Kidney glomerular epithelial cell (primary cell): ENCODE results near the gene BEAN1.

Experiments
- DNase-seq: peaks from one replicate; lab custom pipeline; 2025; lab: John Stamatoyannopoulos, UW

BEAN1 gene

DNA sequence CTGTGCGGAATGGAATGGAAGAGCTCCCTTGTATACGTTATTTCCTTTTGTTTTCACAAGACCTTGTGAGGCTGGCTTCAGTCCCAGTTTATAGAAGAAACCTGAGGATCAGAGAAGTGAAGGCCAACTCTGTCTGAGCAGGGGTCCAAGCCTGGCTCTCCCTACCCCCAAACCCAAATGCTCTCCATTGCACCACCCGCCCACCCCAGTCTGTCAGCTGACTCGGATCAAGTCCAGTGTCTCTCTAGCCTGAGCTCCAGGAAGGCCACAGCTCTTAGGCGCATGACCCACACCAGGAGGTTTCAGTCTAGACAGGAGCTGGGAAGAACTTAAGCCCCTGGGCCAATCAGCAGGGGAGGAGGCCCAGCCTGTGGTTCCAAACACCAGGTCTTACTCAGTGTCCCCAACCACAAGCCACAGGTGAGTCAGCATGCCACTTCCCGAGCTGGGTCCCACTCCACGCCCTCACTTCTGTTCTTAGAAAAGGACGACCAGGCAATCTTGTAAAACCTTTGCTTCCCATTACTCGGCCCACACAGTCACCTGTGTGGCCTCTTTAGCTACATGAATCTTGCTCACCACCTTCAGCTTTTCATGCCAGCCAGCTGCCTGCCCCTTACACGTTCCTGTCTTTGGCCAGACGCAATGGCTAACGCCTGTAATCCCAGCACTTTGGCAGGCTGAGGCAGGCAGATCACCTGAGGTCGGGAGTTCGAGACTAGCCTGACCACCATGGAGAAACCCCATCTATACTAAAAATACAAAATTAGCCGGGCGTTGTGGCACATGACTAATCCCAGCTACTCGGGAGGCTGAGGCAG, 95.1 kb downstream of the BEAN1 start:
- peak; percentile 36 for DNase-seq

DNA sequence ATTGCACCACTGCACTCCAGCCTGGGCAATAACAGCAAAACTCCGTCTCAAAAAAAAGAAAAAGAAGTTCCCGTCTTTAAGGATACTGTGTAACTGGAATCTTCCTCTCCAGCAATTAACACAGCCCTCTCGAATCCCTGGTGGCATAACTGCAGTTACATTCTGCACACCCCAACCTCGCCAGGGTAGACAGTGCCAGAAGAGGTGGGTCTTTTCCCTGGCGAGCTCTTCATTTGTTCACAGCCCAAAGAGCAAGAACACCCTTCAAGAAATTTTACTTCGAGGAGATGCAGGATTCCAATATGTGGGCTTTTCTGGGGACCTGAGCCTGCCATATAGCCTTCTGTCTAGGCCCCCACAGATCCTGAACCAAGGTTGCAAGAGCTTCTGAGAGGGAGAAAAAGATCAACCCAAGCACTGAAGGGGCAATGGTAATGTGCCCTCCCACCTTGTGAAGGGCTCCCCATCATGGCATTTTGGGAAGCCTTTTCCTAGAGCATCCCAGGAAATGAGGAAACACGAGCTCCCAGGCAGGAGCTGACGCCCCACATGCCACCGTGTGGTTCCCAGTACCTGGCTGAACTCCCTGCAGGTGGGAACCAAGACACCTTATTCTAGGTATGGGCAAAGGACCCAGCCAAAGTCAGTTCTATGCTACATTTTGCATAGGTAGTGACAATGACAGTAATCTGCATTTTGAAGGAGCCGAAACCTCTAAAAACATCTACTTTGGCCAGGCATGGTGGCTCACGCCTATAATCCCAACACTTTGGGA, 95.9 kb downstream of the BEAN1 start:
- no peak for DNase-seq

DNA sequence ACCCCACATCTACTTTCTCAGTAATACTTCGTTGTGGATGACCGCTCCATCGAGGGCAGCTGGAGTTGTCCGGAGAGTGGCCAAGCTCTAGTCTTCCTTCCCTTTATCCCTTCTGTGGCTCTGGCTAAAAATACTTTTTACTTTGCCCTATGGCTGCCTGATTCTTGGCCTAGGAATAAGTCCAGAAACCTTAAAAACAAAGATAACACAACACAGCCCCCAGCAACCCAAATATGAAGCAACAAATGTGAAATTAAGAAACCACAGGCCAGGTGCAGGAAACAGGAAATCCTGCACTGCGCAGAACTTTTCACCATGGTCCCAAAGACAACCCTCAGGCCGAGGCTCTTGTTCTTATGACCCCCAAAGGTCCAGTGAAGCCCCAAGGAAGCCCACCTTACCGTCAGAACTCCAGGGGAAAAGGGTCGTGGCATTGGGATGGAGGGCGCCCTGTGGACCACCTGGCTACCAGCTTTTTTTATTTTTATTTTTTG, 96.8 kb downstream of the BEAN1 start:
- no peak for DNase-seq

DNA sequence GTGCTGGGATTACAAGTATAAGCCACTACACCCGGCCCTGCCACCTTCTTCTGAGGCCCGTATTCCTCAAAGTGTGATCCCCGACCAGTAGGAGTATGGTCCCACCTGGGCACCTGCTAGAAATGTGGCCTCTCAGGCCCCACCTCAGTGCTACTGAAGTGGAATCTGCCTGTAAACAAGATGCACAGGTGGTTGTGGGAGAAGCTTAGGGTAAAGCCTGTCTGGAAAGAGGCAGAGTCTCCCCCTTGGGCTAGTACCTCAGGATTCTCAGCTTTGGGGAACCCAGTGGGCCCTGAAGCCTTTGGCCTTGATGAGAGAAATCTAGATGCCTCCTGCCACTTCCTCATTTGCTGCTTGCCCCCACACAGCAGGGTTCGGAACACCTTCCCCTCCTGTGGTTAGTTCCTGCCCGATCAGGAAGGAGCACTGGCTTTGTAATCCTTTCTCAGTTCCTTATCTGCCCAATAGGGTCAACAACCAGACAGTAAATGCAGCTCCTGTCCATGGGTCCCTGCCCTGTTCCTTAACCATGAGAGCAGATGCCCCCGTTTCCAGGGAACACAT, 97.6 kb downstream of the BEAN1 start:
- DNase-seq: no peak

DNA sequence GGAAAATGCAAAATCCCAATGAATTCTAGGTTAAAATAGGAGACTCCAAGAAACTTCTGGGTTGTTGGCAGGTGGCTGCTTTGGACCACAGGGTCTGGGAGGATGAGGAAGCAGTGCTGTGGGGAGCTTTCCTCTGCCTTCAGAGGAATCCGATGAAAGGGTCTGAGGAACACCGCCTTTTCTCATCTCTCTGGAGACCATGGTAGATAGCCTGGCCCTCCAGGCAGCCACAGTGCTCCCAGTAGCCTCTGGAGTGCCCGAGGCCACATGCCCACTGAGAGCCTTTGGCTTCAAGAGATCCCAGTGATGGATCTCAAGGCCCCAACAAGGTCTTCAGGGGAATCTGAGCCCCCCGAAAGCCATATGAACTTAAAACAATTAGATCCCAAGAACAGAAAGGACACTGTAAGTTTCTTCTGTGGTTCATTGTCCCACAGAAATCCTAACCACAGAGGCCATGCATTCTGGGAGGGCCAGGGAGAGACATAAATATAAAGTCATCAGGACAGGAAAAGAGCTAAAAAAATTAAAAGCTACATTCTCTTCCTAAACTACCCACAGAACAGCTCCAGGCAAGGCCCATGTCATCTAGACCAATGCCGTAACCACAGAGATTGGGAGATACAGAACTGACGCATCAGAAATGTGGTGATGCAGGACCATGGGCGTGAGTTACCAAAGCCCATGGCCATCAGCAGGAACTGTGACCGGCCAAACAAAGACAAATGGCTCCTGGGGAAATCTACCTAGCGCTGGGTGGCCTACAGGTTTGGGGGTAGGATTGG, 98.5 kb downstream of the BEAN1 start:
- no peak for DNase-seq

DNA sequence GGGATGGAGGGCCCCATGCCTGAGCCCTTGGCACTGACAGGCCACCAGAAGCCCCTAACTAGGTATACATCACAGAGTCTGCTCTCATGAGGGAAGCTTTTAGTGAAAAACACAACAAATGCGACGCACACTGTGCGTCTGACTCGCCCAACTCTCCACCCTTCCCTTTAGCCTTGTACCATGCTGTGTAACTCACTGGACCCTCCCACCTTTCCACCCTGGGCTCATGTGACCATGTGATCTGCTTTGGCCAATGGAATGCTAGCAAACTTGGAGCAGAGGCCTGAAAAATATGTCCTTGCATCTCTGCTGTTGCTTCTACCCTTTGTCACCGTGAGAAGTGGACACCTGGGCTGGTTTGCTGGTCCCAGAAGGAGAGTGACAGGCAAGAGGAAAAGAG, 101.2 kb downstream of the BEAN1 start:
- no peak for DNase-seq

DNA sequence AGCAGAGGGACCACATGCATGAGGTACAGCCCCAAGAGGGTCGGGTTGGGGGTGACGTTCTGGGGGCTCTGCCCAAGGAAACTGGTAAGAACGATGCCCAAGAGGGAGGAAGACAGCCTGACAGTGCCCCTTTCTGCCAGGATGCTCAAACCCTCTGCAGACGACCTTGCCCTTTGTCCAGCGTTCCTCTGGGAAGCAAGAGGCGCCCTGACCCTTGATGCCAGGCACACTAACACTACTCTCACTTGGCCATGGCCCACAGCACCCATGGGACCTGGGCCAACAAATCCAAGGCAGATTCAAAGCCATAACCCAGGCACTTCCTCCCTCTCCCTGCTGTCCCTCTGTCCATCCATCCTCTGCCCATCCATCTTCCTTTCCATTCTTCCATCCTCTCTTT, 102.4 kb downstream of the BEAN1 start:
- DNase-seq: no peak
